GM12878 (cell line): ENCODE results near the gene SLC38A8. TPM values are rescaled to one million over a fixed set of nuclear protein-coding genes. Genes with fewer than 3 reads are reported as not detected.

Experiments
- ATAC-seq: fragments of 200-7000 bp; cut with Tn5 transposase; 3 replicates; pipeline ENCODE4 v1.9.1; 2020; ENCODE audit warnings: mild to moderate bottlenecking, moderate library complexity
- BruUV-seq: library from RNA; stranded (reverse); fragments of 400-500 nt; replicated peaks from 2 replicates; lab custom pipeline; 2021; lab: Mats Ljungman, UMichigan
- CTCF ChIA-PET: fragments of 300-600 bp; sonication (Branson Sonifier 250); formaldehyde crosslinking; extraction: SDS; loops from one replicate; lab custom pipeline; 2021; ENCODE audit warnings: inconsistent platforms; lab: Yijun Ruan, JAX
- POLR2A ChIA-PET: fragments of 350-600 bp; formaldehyde crosslinking; extraction: SDS; loops from one replicate; lab custom pipeline; 2021; ENCODE audit warnings: inconsistent platforms; lab: Charles Lee
- RAD21 ChIA-PET: fragments of 300-600 bp; sonication (Branson Sonifier 250); formaldehyde crosslinking; loops from one replicate; lab custom pipeline; 2023; ENCODE audit warnings: antibody characterized with exemption; ENCODE audit not compliant: unreplicated experiment; lab: Charles Lee
- SMC1A ChIA-PET: fragments of 300-600 bp; sonication (Branson Sonifier 250); formaldehyde crosslinking; loops from one replicate; lab custom pipeline; 2023; ENCODE audit not compliant: unreplicated experiment, uncharacterized antibody; lab: Charles Lee
- DNase-seq: peaks from one replicate; pipeline ENCODE4 v3.0.0-alpha.2; 2011; ENCODE audit warnings: low read depth, low spot score
- FAIRE-seq: peaks from 3 replicates; lab custom pipeline; 2011; peaks lifted over from hg19 to GRCh38; lab: Jason Lieb, UNC
- H2AFZ ChIP-seq: 2 replicates; pipeline ENCODE4 v1.6.0; 2011; ENCODE audit warnings: low read depth, low read length, control low read depth; ENCODE audit not compliant: control insufficient read depth
- H3K27ac ChIP-seq: 2 replicates; pipeline ENCODE4 v1.5.1; 2011; ENCODE audit warnings: control low read depth; ENCODE audit not compliant: control insufficient read depth, insufficient read depth
- H3K27me3 ChIP-seq, 2 experiments: replicated peaks in 1 of 2; 2 replicates each; pipeline versions ENCODE4 v1.6.0 to v1.6.1; 2011; ENCODE audit warnings: low read length in 1 of 2; ENCODE audit not compliant: control insufficient read depth in 2 of 2, insufficient read depth in 2 of 2
- H3K36me3 ChIP-seq, 2 experiments: 2 replicates each; pipeline ENCODE4 v1.5.1; 2011; ENCODE audit warnings: low read length in 1 of 2; ENCODE audit not compliant: control insufficient read depth in 2 of 2, insufficient read depth in 2 of 2
- H3K4me1 ChIP-seq: 2 replicates; pipeline ENCODE4 v1.6.1; 2011; ENCODE audit warnings: mild to moderate bottlenecking, low read length, moderate library complexity, mixed read lengths; ENCODE audit not compliant: control insufficient read depth, insufficient read depth
- H3K4me2 ChIP-seq: 2 replicates; pipeline ENCODE4 v1.6.0; 2011; ENCODE audit warnings: control low read depth; ENCODE audit not compliant: control insufficient read depth, insufficient read depth
- H3K4me3 ChIP-seq: fragments of 200-600 bp; sonication (generic); 2 replicates; pipeline ENCODE4 v1.5.1; 2016
- H3K79me2 ChIP-seq: 2 replicates; pipeline ENCODE4 v1.6.0; 2011; ENCODE audit warnings: low read length; ENCODE audit not compliant: control insufficient read depth, insufficient read depth
- H3K9ac ChIP-seq: 2 replicates; pipeline ENCODE4 v1.8.0; 2011; ENCODE audit warnings: low read length, control low read depth, mixed read lengths; ENCODE audit not compliant: control insufficient read depth, insufficient read depth
- H3K9me3 ChIP-seq: replicated peaks from 3 replicates; pipeline ENCODE4 v1.5.1; 2011; ENCODE audit warnings: mild to moderate bottlenecking, low read length; ENCODE audit not compliant: control insufficient read depth, insufficient read depth
- H4K20me1 ChIP-seq: 2 replicates; pipeline ENCODE4 v1.6.0; 2011; ENCODE audit not compliant: control insufficient read depth, insufficient read depth
- ASH2L ChIP-seq: fragments of 300-600, 200-600 bp; sonication (generic); IDR thresholded peaks from 2 replicates; pipeline ENCODE4 v1.6.1; 2017; ENCODE audit warnings: low read depth, mild to moderate bottlenecking, borderline replicate concordance
- BHLHE40 ChIP-seq, 2 experiments: fragments of 450-650 bp in 1 of 2; IDR thresholded peaks; 2 replicates each; pipeline ENCODE4 v1.6.1; 2011 to 2017; ENCODE audit warnings: low read depth in 2 of 2, borderline replicate concordance in 1 of 2, improper control_type of control experiment in 1 of 2, low read length in 1 of 2, mild to moderate bottlenecking in 1 of 2
- CBX5 ChIP-seq: sonication (generic); IDR thresholded peaks from 2 replicates; pipeline ENCODE4 v1.6.1; 2016; ENCODE audit warnings: low read depth, moderate library complexity, mild to moderate bottlenecking, inconsistent platforms
- CEBPB ChIP-seq, 2 experiments: fragments of 150-350 bp in 1 of 2; IDR thresholded peaks; 2 replicates each; pipeline ENCODE4 v1.6.1; 2012 to 2014; ENCODE audit warnings: low read depth in 2 of 2, low read length in 2 of 2, borderline replicate concordance in 1 of 2, inconsistent platforms in 1 of 2
- CHD2 ChIP-seq: IDR thresholded peaks from 2 replicates; pipeline ENCODE4 v1.6.1; 2011; ENCODE audit warnings: low read depth, low read length, improper control_type of control experiment, borderline replicate concordance
- CHD4 ChIP-seq: fragments of 200-600 bp; sonication (generic); IDR thresholded peaks from 2 replicates; pipeline ENCODE4 v1.6.1; 2016; ENCODE audit warnings: mild to moderate bottlenecking
- FOXM1 ChIP-seq: IDR thresholded peaks from 2 replicates; pipeline ENCODE4 v1.6.1; 2012; ENCODE audit warnings: low read depth, mild to moderate bottlenecking, inconsistent platforms, low read length, moderate library complexity
- IKZF2 ChIP-seq, 2 experiments: fragments of 450-650 bp; IDR thresholded peaks; 2 replicates each; pipeline ENCODE4 v1.6.1; 2017; ENCODE audit warnings: mild to moderate bottlenecking in 2 of 2, moderate library complexity in 2 of 2
- IRF4 ChIP-seq: IDR thresholded peaks from 2 replicates; pipeline ENCODE4 v1.6.1; 2011; ENCODE audit warnings: low read depth, low read length
- IRF5 ChIP-seq: fragments of 450-650 bp; IDR thresholded peaks from 2 replicates; pipeline ENCODE4 v1.6.1; 2017; ENCODE audit warnings: borderline replicate concordance
- JUNB ChIP-seq: IDR thresholded peaks from 2 replicates; pipeline ENCODE4 v1.6.1; 2016; ENCODE audit warnings: antibody characterized with exemption, mild to moderate bottlenecking
- KDM1A ChIP-seq: fragments of 200-600 bp; sonication (generic); IDR thresholded peaks from 2 replicates; pipeline ENCODE4 v1.6.1; 2016; ENCODE audit warnings: borderline replicate concordance
- RBBP5 ChIP-seq: fragments of 200-600 bp; sonication (generic); conservative IDR thresholded peaks from 2 replicates; pipeline ENCODE4 v1.6.1; 2016
- SIN3A ChIP-seq: IDR thresholded peaks from 2 replicates; pipeline ENCODE4 v1.6.1; 2012; ENCODE audit warnings: low read depth, low read length, improper control_type of control experiment
- SMAD5 ChIP-seq: IDR thresholded peaks from 2 replicates; pipeline ENCODE4 v1.6.1; 2016; ENCODE audit warnings: antibody characterized with exemption, low read depth
- SRF ChIP-seq, 2 experiments: IDR thresholded peaks; 2 replicates each; pipeline ENCODE4 v1.6.1; 2011; ENCODE audit warnings: low read depth in 2 of 2, low read length in 2 of 2, mild to moderate bottlenecking in 1 of 2, moderate library complexity in 1 of 2
- ZBTB4 ChIP-seq: fragments of 450-650 bp; formaldehyde crosslinking; IDR thresholded peaks from 2 replicates; pipeline ENCODE4 v1.4.0; 2022; ENCODE audit warnings: mild to moderate bottlenecking, moderate library complexity
- ZNF274 ChIP-seq: IDR thresholded peaks from one replicate; pipeline ENCODE4 v1.8.0; 2011; ENCODE audit not compliant: insufficient read length, insufficient read depth
- ZNF592 ChIP-seq: fragments of 450-650 bp; IDR thresholded peaks from 2 replicates; pipeline ENCODE4 v1.6.1; 2017; ENCODE audit warnings: mild to moderate bottlenecking, moderate library complexity
- WGBS: methylation state at CpG from one replicate; pipeline ENCODE4 v1.1.6; 2016; ENCODE audit warnings: low lambda C conversion rate; ENCODE audit not compliant: insufficient replicate concordance, insufficient coverage; ENCODE audit errors: missing lambda C conversion rate; 5-methylcytosine and 5-hydroxymethylcytosine counted together
- in situ Hi-C: fragments of 300-500 bp; cut with MboI; formaldehyde crosslinking; loops from 9 replicates; pipeline ENCODE4 v1.14.3; 2018; ENCODE audit warnings: mixed read lengths
- intact Hi-C: fragments of 100-400 bp; cut with micrococcal nuclease; formaldehyde crosslinking; loops from one replicate; pipeline ENCODE4 v1.14.2; 2022; ENCODE audit not compliant: unreplicated experiment
- polyA plus RNA-seq, 11 experiments: library from polyadenylated mRNA; depleted of rRNA in 4 of 11; unstranded in 6 of 11; stranded (reverse) in 5 of 11; fragments of >200 nt; fragmentation: Nextera tagmentation in 4 of 11; fragmentation: Illumina TruSeq in 1 of 11; extraction: Ambion mirVana in 4 of 11; extraction: Trizol in 1 of 11; gene quantifications; 1 replicate in 1 of 11; 2 replicates in 10 of 11; pipeline versions ENCODE4 v1.2.1 to v1.2.3, GENCODE V29; 2011 to 2016; ENCODE audit warnings: inconsistent platforms in 2 of 11, missing spikeins in 2 of 11, low read depth in 1 of 11
- total RNA-seq, 4 experiments: library from RNA; depleted of rRNA in 3 of 4; stranded (reverse); fragments of >200 nt in 3 of 4; fragmentation: Illumina TruSeq in 1 of 4; extraction: Trizol in 1 of 4; gene quantifications; 2 replicates each; pipeline versions ENCODE4 v1.2.1 to v1.2.3, GENCODE V29; 2013 to 2021

The SLC38A8 gene
- total and polyA plus RNA-seq, 10 of the 15 experiments (the other 5 are each of a cell fraction or from before 2014, with no cell fraction given) = not detected

GRCh38 chr16:84022644-84023043 lies 20.0 kb downstream of the SLC38A8 start:
- no peak overlapping the region for H3K4me3 ChIP-seq
- H2AFZ ChIP-seq = no peak overlapping the region
- no peak for FAIRE-seq
- no peak overlapping the region for H3K4me2 ChIP-seq
- CTCF ChIA-PET = no interaction called here
- no peaks in the 10 kb centered on the region for H3K79me2 ChIP-seq
- 40% methylated on average over 11 of the region's 11 CpGs for WGBS
- intact Hi-C loops (no loop called here), in situ Hi-C loops (no loop called here)
- TF ChIP-seq ASH2L = no peak
- TF ChIP-seq IRF5 = no peak
- TF ChIP-seq JUNB = no peak
- no peak for TF ChIP-seq ZNF592
- no peak for TF ChIP-seq RBBP5
- TF ChIP-seq BHLHE40 (IDR thresholded peaks at IDR 0.05; ENCODE audit: borderline replicate concordance in 1 of 2, low read depth in 2 of 2, low read length in 1 of 2) = no peak
- no peak for TF ChIP-seq SRF (IDR thresholded peaks at IDR 0.05; ENCODE audit: low read depth in 2 of 2, low read length in 2 of 2)
- no peak for TF ChIP-seq CHD4
- TF ChIP-seq KDM1A = no peak
- no peak for TF ChIP-seq FOXM1
- TF ChIP-seq CEBPB (IDR thresholded peaks at IDR 0.05; ENCODE audit: borderline replicate concordance in 1 of 2, low read depth in 2 of 2, low read length in 2 of 2) = no peak
- no peak for TF ChIP-seq IKZF2 (IDR thresholded peaks at IDR 0.05)
- no peak for TF ChIP-seq ZBTB4 (CRISPR knock-in tag)
- TF ChIP-seq SIN3A = no peak
- no peak for TF ChIP-seq CBX5
- TF ChIP-seq ZNF274 = no peak
- TF ChIP-seq IRF4 = no peak
- no peak for TF ChIP-seq SMAD5
- TF ChIP-seq CHD2 = no peak
- no peaks in the 10 kb centered on the region for H3K27me3 ChIP-seq
- ATAC-seq = no peak
- no peaks in the 10 kb centered on the region; the same call in 1 of the 3 replicates for H3K9me3 ChIP-seq
- SMC1A ChIA-PET = no interaction called here
- H3K4me1 ChIP-seq = no peaks in the 10 kb centered on the region
- no peak for DNase-seq
- RAD21 ChIA-PET = no interaction called here
- POLR2A ChIA-PET = no interaction called here
- BruUV-seq = no TSS peak
- no peaks in the 10 kb centered on the region for H3K36me3 ChIP-seq
- no peaks in the 10 kb centered on the region for H4K20me1 ChIP-seq
- H3K9ac ChIP-seq = no peak overlapping the region
- no peak overlapping the region for H3K27ac ChIP-seq
